ENCODE data around the gene ARHGAP24. TPM values are rescaled to one million over a fixed set of nuclear protein-coding genes. Genes with fewer than 3 reads are reported as not detected.

ARHGAP24 gene
- total and polyA plus RNA-seq, 2 donors (not counting 1 experiment from before 2014, with no cell fraction given): 15.9 to 40.5 TPM

GRCh38 chr4:85884251-85884650 lies 409.3 kb downstream of the ARHGAP24 start:
- Histone ChIP-seq H3K79me2 (ENCODE audit: control insufficient read depth, insufficient read depth, low read length) (no peaks in the 10 kb centered on the region), H3K27ac (ENCODE audit: insufficient read depth, low read length) (no peak overlapping the region)

DNA sequence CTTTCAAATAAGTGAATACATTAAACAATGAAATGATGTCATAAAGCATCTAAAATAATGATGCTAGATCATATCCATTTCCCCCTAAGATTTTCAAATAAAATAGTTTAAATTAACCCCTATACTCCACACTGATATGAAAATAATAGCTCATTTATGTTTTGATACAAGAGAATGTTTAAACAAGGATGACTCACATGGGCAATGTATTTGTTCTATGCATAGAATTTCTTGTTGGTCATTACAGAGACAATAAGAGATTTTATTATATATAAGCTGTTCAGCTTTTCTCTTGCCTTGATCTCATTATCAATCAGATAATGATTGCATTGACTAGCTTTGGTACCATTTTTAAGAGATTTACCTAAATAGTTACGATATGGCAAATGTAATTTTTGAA lies 411.7 kb downstream of the ARHGAP24 start:
- no peaks in the 10 kb centered on the region for H3K27me3 ChIP-seq (ENCODE audit: control insufficient read depth, insufficient read depth, low read length)
- H4K20me1 ChIP-seq (ENCODE audit: control insufficient read depth, extremely low read depth, insufficient read depth, low read length): no peaks in the 10 kb centered on the region
- H3K4me2 ChIP-seq (ENCODE audit: extremely low read depth, insufficient read depth, low read length): no peak overlapping the region
- no peak overlapping the region for H3K9ac ChIP-seq (ENCODE audit: insufficient read depth, low read length)
- H3K4me1 ChIP-seq (ENCODE audit: control insufficient read depth, extremely low read depth, insufficient read depth, low read length): no peaks in the 10 kb centered on the region
- no peak overlapping the region for H2AFZ ChIP-seq (ENCODE audit: low read length)
- H3K36me3 ChIP-seq (ENCODE audit: control insufficient read depth, insufficient read depth, low read length): no peaks in the 10 kb centered on the region
- DNase-seq (ENCODE audit: low read depth in 2 of 2): no peak
- H3K27ac ChIP-seq (ENCODE audit: insufficient read depth, low read length): no peak overlapping the region
- H3K4me3 ChIP-seq (replicated peaks in 1 of 4; ENCODE audit: control extremely low read depth in 1 of 4, insufficient read depth in 1 of 4, low read depth in 3 of 4, low read length in 4 of 4): no peak overlapping the region
- no peaks in the 10 kb centered on the region for H3K9me3 ChIP-seq (ENCODE audit: control insufficient read depth, insufficient read depth, low read depth, low read length)
- no peak for TF ChIP-seq EZH2 (IDR thresholded peaks at IDR 0.05; ENCODE audit: low read length, missing control alignments)
- TF ChIP-seq, protein P1, sequence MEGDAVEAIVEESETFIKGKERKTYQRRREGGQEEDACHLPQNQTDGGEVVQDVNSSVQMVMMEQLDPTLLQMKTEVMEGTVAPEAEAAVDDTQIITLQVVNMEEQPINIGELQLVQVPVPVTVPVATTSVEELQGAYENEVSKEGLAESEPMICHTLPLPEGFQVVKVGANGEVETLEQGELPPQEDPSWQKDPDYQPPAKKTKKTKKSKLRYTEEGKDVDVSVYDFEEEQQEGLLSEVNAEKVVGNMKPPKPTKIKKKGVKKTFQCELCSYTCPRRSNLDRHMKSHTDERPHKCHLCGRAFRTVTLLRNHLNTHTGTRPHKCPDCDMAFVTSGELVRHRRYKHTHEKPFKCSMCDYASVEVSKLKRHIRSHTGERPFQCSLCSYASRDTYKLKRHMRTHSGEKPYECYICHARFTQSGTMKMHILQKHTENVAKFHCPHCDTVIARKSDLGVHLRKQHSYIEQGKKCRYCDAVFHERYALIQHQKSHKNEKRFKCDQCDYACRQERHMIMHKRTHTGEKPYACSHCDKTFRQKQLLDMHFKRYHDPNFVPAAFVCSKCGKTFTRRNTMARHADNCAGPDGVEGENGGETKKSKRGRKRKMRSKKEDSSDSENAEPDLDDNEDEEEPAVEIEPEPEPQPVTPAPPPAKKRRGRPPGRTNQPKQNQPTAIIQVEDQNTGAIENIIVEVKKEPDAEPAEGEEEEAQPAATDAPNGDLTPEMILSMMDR (conservative IDR thresholded peaks at IDR 0.05 in 1 of 2, IDR thresholded peaks at IDR 0.05 in 1 of 2; ENCODE audit: low read depth in 1 of 2, low read length in 2 of 2): no peak
- no peaks in the 10 kb centered on the region for H3K79me2 ChIP-seq (ENCODE audit: control insufficient read depth, insufficient read depth, low read length)

More at GRCh38 chr4:85884251-85884650, 409.3 kb downstream of the ARHGAP24 start:
- no peak overlapping the region for H3K9ac ChIP-seq (ENCODE audit: insufficient read depth, low read length)
- TF ChIP-seq EZH2 (IDR thresholded peaks at IDR 0.05; ENCODE audit: low read length, missing control alignments): no peak
- TF ChIP-seq, protein P1 (conservative IDR thresholded peaks at IDR 0.05 in 1 of 2, IDR thresholded peaks at IDR 0.05 in 1 of 2; ENCODE audit: low read depth in 1 of 2, low read length in 2 of 2): no peak
- H3K4me1 ChIP-seq (ENCODE audit: control insufficient read depth, extremely low read depth, insufficient read depth, low read length): no peaks in the 10 kb centered on the region
- no peaks in the 10 kb centered on the region for H3K36me3 ChIP-seq (ENCODE audit: control insufficient read depth, insufficient read depth, low read length)
- no peak overlapping the region for H2AFZ ChIP-seq (ENCODE audit: low read length)
- no peaks in the 10 kb centered on the region for H3K9me3 ChIP-seq (ENCODE audit: control insufficient read depth, insufficient read depth, low read depth, low read length)
- no peak for DNase-seq (ENCODE audit: low read depth in 2 of 2)
- no peak overlapping the region for H3K4me3 ChIP-seq (replicated peaks in 1 of 4; ENCODE audit: control extremely low read depth in 1 of 4, insufficient read depth in 1 of 4, low read depth in 3 of 4, low read length in 4 of 4)
- H4K20me1 ChIP-seq (ENCODE audit: control insufficient read depth, extremely low read depth, insufficient read depth, low read length): no peaks in the 10 kb centered on the region
- no peaks in the 10 kb centered on the region for H3K27me3 ChIP-seq (ENCODE audit: control insufficient read depth, insufficient read depth, low read length)
- H3K4me2 ChIP-seq (ENCODE audit: extremely low read depth, insufficient read depth, low read length): no peak overlapping the region

GRCh38 chr4:85889314-85889713 lies 414.4 kb downstream of the ARHGAP24 start:
- no peaks in the 10 kb centered on the region for H3K9me3 ChIP-seq (ENCODE audit: control insufficient read depth, insufficient read depth, low read depth, low read length)
- no peak for DNase-seq (ENCODE audit: low read depth in 2 of 2)
- no peaks in the 10 kb centered on the region for H3K27me3 ChIP-seq (ENCODE audit: control insufficient read depth, insufficient read depth, low read length)
- H3K79me2 ChIP-seq (ENCODE audit: control insufficient read depth, insufficient read depth, low read length): no peaks in the 10 kb centered on the region
- no peak overlapping the region for H3K4me2 ChIP-seq (ENCODE audit: extremely low read depth, insufficient read depth, low read length)
- no peaks in the 10 kb centered on the region for H3K36me3 ChIP-seq (ENCODE audit: control insufficient read depth, insufficient read depth, low read length)
- no peaks in the 10 kb centered on the region for H3K4me1 ChIP-seq (ENCODE audit: control insufficient read depth, extremely low read depth, insufficient read depth, low read length)
- no peak for TF ChIP-seq EZH2 (IDR thresholded peaks at IDR 0.05; ENCODE audit: low read length, missing control alignments)
- TF ChIP-seq, protein P1 (conservative IDR thresholded peaks at IDR 0.05 in 1 of 2, IDR thresholded peaks at IDR 0.05 in 1 of 2; ENCODE audit: low read depth in 1 of 2, low read length in 2 of 2): no peak
- no peak overlapping the region for H3K27ac ChIP-seq (ENCODE audit: insufficient read depth, low read length)
- H3K4me3 ChIP-seq (replicated peaks in 1 of 4; ENCODE audit: control extremely low read depth in 1 of 4, insufficient read depth in 1 of 4, low read depth in 3 of 4, low read length in 4 of 4): no peak overlapping the region
- H4K20me1 ChIP-seq (ENCODE audit: control insufficient read depth, extremely low read depth, insufficient read depth, low read length): no peaks in the 10 kb centered on the region
- no peak overlapping the region for H3K9ac ChIP-seq (ENCODE audit: insufficient read depth, low read length)
- no peak overlapping the region for H2AFZ ChIP-seq (ENCODE audit: low read length)
